ENCODE results near the gene MAGEA11. TPM values are rescaled to one million over a fixed set of nuclear protein-coding genes. Genes with fewer than 3 reads are reported as not detected.

The MAGEA11 gene, protein sequence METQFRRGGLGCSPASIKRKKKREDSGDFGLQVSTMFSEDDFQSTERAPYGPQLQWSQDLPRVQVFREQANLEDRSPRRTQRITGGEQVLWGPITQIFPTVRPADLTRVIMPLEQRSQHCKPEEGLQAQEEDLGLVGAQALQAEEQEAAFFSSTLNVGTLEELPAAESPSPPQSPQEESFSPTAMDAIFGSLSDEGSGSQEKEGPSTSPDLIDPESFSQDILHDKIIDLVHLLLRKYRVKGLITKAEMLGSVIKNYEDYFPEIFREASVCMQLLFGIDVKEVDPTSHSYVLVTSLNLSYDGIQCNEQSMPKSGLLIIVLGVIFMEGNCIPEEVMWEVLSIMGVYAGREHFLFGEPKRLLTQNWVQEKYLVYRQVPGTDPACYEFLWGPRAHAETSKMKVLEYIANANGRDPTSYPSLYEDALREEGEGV
- not detected for total RNA-seq

DNA sequence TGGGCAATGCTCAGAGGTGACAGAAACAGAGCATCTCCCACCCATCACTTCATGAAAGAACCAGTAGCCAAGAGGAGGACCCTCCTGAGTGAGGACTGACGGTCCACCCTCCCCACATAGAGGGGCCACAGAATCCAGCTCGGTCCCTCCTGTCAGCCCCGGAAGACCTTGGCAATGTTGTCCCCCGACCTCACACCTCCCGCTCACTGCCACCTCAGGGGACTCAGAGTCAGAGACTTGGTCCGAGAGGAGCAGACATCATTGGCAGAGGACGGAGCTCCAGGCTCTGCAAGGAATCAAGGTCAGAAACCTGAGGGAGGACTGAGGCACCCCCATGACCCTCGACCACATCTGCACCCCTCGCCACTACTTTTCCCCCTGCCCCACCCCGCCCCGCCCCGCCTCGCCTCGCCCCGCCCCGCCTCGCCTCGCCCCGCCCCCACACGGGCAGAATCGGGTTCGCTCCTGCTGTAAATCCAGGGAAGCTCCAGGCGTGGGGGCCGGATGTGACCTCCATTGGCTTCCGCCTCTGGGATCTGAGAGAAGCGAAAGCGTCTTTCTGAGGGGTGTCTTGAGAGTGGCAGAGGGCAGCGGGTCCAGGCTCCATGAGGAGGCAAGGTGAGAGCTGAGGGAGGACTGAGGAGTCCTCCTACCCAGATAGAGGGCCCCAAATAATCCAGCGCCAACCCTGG is at the start of gene MAGEA11:
Gene MAGEA11 (plus strand): TSS at position 516 of the 692 bp plus-strand sequence. CDS start 1,100 bp downstream, outside the sequence.

Small RNA genes lying within 50 kb of the gene (small RNA-seq; reads per million reads assigned to genes)
- gene AC244098.1 (ENCODE audit: low replicate concordance) (not detected), gene AC244098.2 (ENCODE audit: low replicate concordance) (not detected), gene AC244098.3 (ENCODE audit: low replicate concordance) (not detected)

Other genes with a start within 250 kb of the MAGEA11 start
- 153 TPM for gene IDS, start 206.8 kb upstream of the MAGEA11 start, total RNA-seq
- 20.7 TPM for gene EOLA1, start 171.0 kb upstream of the MAGEA11 start, total RNA-seq
- gene HSFX3, start 162.1 kb upstream of the MAGEA11 start, total RNA-seq, result not detected
- gene MAGEA9B, start 124.6 kb upstream of the MAGEA11 start, total RNA-seq, result not detected
- 1.9 TPM for gene HSFX2, start 116.7 kb upstream of the MAGEA11 start, total RNA-seq
- gene TMEM185A, start 80.3 kb upstream of the MAGEA11 start, total RNA-seq, result 59.8 TPM
- gene HSFX1, start 62.0 kb downstream of the MAGEA11 start, total RNA-seq, result 4.4 TPM
- gene MAGEA9, start 69.9 kb downstream of the MAGEA11 start, total RNA-seq, result not detected
- gene MAGEA8, start 169.1 kb downstream of the MAGEA11 start, total RNA-seq, result not detected
- not detected for gene HSFX4, start 217.5 kb downstream of the MAGEA11 start, total RNA-seq
- 19.4 TPM for gene EOLA2, start 226.4 kb downstream of the MAGEA11 start, total RNA-seq